OCI-LY3 (cell line): ENCODE results near the gene NIPAL4.

Experiments used
- EZH2phosphoT487 ChIP-seq: fragments of 200-600 bp; shearing (Covaris generic); IDR thresholded peaks from 2 replicates; pipeline ENCODE4 v1.6.1; 2018; ENCODE audit warnings: antibody characterized with exemption, mixed run types, low read depth
- TF ChIP-seq, protein P1 (sequence below): fragments of 200-600, 300-600 bp; sonication (generic); IDR thresholded peaks from 2 replicates; pipeline ENCODE4 v1.5.1; 2014; ENCODE audit warnings: antibody characterized with exemption, low read length, low read depth

DNA sequence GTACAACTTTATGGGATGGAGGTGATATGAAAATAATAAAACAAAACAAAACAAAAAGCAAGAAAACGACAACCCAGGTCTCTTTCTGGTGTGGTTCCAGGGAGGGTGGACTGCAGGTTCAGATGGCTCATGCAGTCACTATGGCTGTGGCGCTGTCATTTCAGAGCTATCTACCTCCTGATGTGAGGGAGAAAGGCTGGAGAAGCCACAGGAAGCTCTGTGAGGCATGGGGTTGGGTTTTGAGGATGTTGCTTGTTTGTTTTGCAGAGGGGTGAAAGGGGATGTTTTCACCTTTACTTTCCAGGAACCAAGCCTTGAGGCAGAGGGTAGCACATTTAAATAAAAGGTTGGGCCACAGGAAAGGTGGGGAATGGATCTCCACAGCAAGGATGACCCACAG, 18.7 kb downstream of the NIPAL4 start:
- TF ChIP-seq, protein P1, sequence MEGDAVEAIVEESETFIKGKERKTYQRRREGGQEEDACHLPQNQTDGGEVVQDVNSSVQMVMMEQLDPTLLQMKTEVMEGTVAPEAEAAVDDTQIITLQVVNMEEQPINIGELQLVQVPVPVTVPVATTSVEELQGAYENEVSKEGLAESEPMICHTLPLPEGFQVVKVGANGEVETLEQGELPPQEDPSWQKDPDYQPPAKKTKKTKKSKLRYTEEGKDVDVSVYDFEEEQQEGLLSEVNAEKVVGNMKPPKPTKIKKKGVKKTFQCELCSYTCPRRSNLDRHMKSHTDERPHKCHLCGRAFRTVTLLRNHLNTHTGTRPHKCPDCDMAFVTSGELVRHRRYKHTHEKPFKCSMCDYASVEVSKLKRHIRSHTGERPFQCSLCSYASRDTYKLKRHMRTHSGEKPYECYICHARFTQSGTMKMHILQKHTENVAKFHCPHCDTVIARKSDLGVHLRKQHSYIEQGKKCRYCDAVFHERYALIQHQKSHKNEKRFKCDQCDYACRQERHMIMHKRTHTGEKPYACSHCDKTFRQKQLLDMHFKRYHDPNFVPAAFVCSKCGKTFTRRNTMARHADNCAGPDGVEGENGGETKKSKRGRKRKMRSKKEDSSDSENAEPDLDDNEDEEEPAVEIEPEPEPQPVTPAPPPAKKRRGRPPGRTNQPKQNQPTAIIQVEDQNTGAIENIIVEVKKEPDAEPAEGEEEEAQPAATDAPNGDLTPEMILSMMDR = no peak
- no peak for TF ChIP-seq EZH2phosphoT487
